HTR-8/SVneo (cell line): ENCODE data around the gene ADGRF4.

Experiments
- DNase-seq: peaks from one replicate; pipeline ENCODE4 v3.0.0; 2011; ENCODE audit warnings: low spot score, mixed read lengths; ENCODE audit not compliant: insufficient read length
- FAIRE-seq: peaks from 2 replicates; lab custom pipeline; 2011; peaks lifted over from hg19 to GRCh38; lab: Jason Lieb, UNC

The ADGRF4 gene

GRCh38 chr6:47680724-47681123 lies 17.7 kb upstream of the ADGRF4 start:
- FAIRE-seq (no peak), DNase-seq (no peak)

- DNase-seq, result no peak
Observed at GRCh38 chr6:47681201-47681990, 17.0 kb upstream of the ADGRF4 start.

GRCh38 chr6:47686411-47686810 lies 12.0 kb upstream of the ADGRF4 start:
- FAIRE-seq (no peak), DNase-seq (no peak)

More at GRCh38 chr6:47681201-47681990, 17.0 kb upstream of the ADGRF4 start:
- no peak for FAIRE-seq

- FAIRE-seq (no peak), DNase-seq (no peak)
Observed at GRCh38 chr6:47687432-47687831, 10.9 kb upstream of the ADGRF4 start.

- no peak for DNase-seq
- no peak for FAIRE-seq
Observed at GRCh38 chr6:47690214-47690613, 8.2 kb upstream of the ADGRF4 start.

GRCh38 chr6:47690791-47691190 lies 7.6 kb upstream of the ADGRF4 start:
- FAIRE-seq (no peak), DNase-seq (no peak)

GRCh38 chr6:47697925-47698324 lies 455 bp upstream of the ADGRF4 start:
- no peak for DNase-seq
- no peak for FAIRE-seq

GRCh38 chr6:47700053-47700452 lies 1.7 kb downstream of the ADGRF4 start:
- FAIRE-seq (peak; percentile 81), DNase-seq (peak; percentile 45)

GRCh38 chr6:47700596-47700995 lies 2.2 kb downstream of the ADGRF4 start:
- FAIRE-seq (no peak), DNase-seq (no peak)

- no peak for FAIRE-seq
Observed at GRCh38 chr6:47701363-47701762, 3.0 kb downstream of the ADGRF4 start.

GRCh38 chr6:47709160-47709559 lies 10.8 kb downstream of the ADGRF4 start:
- FAIRE-seq (no peak), DNase-seq (no peak)

More at GRCh38 chr6:47701363-47701762, 3.0 kb downstream of the ADGRF4 start:
- DNase-seq, result peak; percentile 14

- FAIRE-seq, result no peak
- no peak for DNase-seq
Observed at GRCh38 chr6:47710295-47710694, 11.9 kb downstream of the ADGRF4 start.

GRCh38 chr6:47713200-47713599 lies 14.8 kb downstream of the ADGRF4 start:
- no peak for FAIRE-seq
- DNase-seq, result no peak

GRCh38 chr6:47714802-47715201 lies 16.4 kb downstream of the ADGRF4 start:
- DNase-seq, result no peak
- no peak for FAIRE-seq

GRCh38 chr6:47715782-47716181 lies 17.4 kb downstream of the ADGRF4 start:
- DNase-seq (no peak), FAIRE-seq (no peak)

- FAIRE-seq, result no peak
- no peak for DNase-seq
Observed at GRCh38 chr6:47716207-47716606, 17.8 kb downstream of the ADGRF4 start.

- DNase-seq, result no peak
- no peak for FAIRE-seq
Observed at GRCh38 chr6:47718571-47718970, 20.2 kb downstream of the ADGRF4 start.

- DNase-seq (no peak), FAIRE-seq (no peak)
Observed at GRCh38 chr6:47721189-47721588, 22.8 kb downstream of the ADGRF4 start.

- DNase-seq (no peak), FAIRE-seq (no peak)
Observed at GRCh38 chr6:47722194-47722593, 23.8 kb downstream of the ADGRF4 start.

GRCh38 chr6:47724300-47724699 lies 25.9 kb downstream of the ADGRF4 start:
- FAIRE-seq, result no peak
- no peak for DNase-seq

- DNase-seq, result no peak
- FAIRE-seq, result no peak
Observed at GRCh38 chr6:47727391-47727790, 29.0 kb downstream of the ADGRF4 start.

GRCh38 chr6:47729019-47729418 lies 30.6 kb downstream of the ADGRF4 start:
- FAIRE-seq (no peak), DNase-seq (no peak)
